ENCODE results near the gene MSH2. TPM values are rescaled to one million over a fixed set of nuclear protein-coding genes. Genes with fewer than 3 reads are reported as not detected.

The MSH2 gene
- total and polyA plus RNA-seq, 2 donors (not counting 3 experiments of a cell fraction or from before 2014, with no cell fraction given): 9.7 to 30.5 TPM

- H4K20me1 ChIP-seq (replicated peaks; ENCODE audit: control insufficient read depth, extremely low read depth, insufficient read depth, low read length): no peaks in the 10 kb centered on the region
- CTCF ChIA-PET: interaction anchor here (1.2 to 2.6 kb wide), 5 partner anchors 14 to 366 kb away, joined by 6 to 18 read pairs (median 8); no protein-coding TSS in a partner anchor
- FAIRE-seq: no peak
Observed at GRCh38 chr2:47401789-47402554, 984 bp upstream of the MSH2 start.

More at GRCh38 chr2:47401789-47402554, 984 bp upstream of the MSH2 start:
- TF ChIP-seq CTCF (IDR thresholded peaks at IDR 0.05; ENCODE audit: extremely low read depth in 1 of 2, insufficient read depth in 1 of 2, low read depth in 1 of 2, low read length in 2 of 2): no peak
- TF ChIP-seq FOS (IDR thresholded peaks at IDR 0.05; ENCODE audit: borderline replicate concordance, insufficient read depth, low read length): no peak
- TF ChIP-seq MAX (IDR thresholded peaks at IDR 0.05; ENCODE audit: insufficient read depth, insufficient read length): no peak
- no peak for TF ChIP-seq JUN (IDR thresholded peaks at IDR 0.05; ENCODE audit: borderline replicate concordance, insufficient read depth, insufficient read length, low read depth)
- TF ChIP-seq GATA2 (IDR thresholded peaks at IDR 0.05; ENCODE audit: insufficient read depth, insufficient read length, low read depth, low read length): no peak
- TF ChIP-seq POLR2A (IDR thresholded peaks at IDR 0.05; ENCODE audit: low read depth, low read length): no peak
- no peak for TF ChIP-seq EZH2 (IDR thresholded peaks at IDR 0.05; ENCODE audit: borderline replicate concordance, low read depth, low read length, severe bottlenecking)
- TF ChIP-seq POLR2AphosphoS5 (IDR thresholded peaks at IDR 0.05; ENCODE audit: insufficient read depth, low read depth, low read length): no peak
- TF ChIP-seq MYC (IDR thresholded peaks at IDR 0.05; ENCODE audit: low read depth, low read length): no peak
- peak overlapping the region; percentile 71 for H2AFZ ChIP-seq (ENCODE audit: low read depth, low read length)
- no peaks in the 10 kb centered on the region for H3K9me1 ChIP-seq (replicated peaks; ENCODE audit: control insufficient read depth, extremely low read depth, insufficient read depth, low read length)
- H3K4me1 ChIP-seq (ENCODE audit: control insufficient read depth, extremely low read depth, insufficient read depth, low read length): peaks cover 14% of the 10 kb centered on the region
- dilution Hi-C loops (cut with MboI; ENCODE audit: extremely low pct_ligation_motif_present, low sequenced_read_pairs): no loop called here
- peak overlapping the region; percentile 19 for H3K9ac ChIP-seq (replicated peaks; ENCODE audit: extremely low read depth, insufficient read depth, low read length)
- peak overlapping the region; percentile 6 to 80 (median 76) for H3K4me3 ChIP-seq (replicated peaks in 1 of 3; ENCODE audit: insufficient read depth in 1 of 3, low read depth in 1 of 3, low read length in 3 of 3)
- H3K4me2 ChIP-seq (ENCODE audit: insufficient read depth, low read length): peak overlapping the region; percentile 76
- H3K79me2 ChIP-seq (ENCODE audit: control insufficient read depth, insufficient read depth, low read length): peaks cover 23% of the 10 kb centered on the region
- POLR2A ChIA-PET: no interaction called here
- intact Hi-C loops (cut with micrococcal nuclease): loop anchor here (5.0 kb wide), 1 partner anchor 125 kb away; no protein-coding TSS in a partner anchor
- H3K27ac ChIP-seq (ENCODE audit: insufficient read depth, low read depth, low read length): peak overlapping the region; percentile 6
- DNase-seq (ENCODE audit: low read depth, low spot score): no peak
- H3K36me3 ChIP-seq (ENCODE audit: control insufficient read depth in 2 of 2, extremely low read depth in 1 of 2, insufficient read depth in 2 of 2, low read length in 2 of 2): no peaks in the 10 kb centered on the region
- H3K27me3 ChIP-seq (ENCODE audit: control insufficient read depth in 2 of 2, insufficient read depth in 2 of 2, low read length in 2 of 2): no peaks in the 10 kb centered on the region
- no TSS peak for BruUV-seq (replicated peaks)
- H3K9me3 ChIP-seq (replicated peaks; ENCODE audit: control insufficient read depth, insufficient read depth, low read length): no peaks in the 10 kb centered on the region
